Endothelial cell of umbilical vein (primary cell): Measurements from ENCODE around the gene OR4D1. TPM values are rescaled to one million over a fixed set of nuclear protein-coding genes. Genes with fewer than 3 reads are reported as not detected.

Experiments used
- BruUV-seq: library from RNA; stranded (reverse); fragments of 400-500 nt; replicated peaks from 2 replicates; lab custom pipeline; 2021; lab: Mats Ljungman, UMichigan
- CTCF ChIA-PET: fragments of 300-600, 350-600 bp; sonication (Branson Sonifier 250); formaldehyde crosslinking; loops from one replicate; lab custom pipeline; 2021; ENCODE audit warnings: antibody characterized with exemption, inconsistent platforms; lab: Charles Lee
- POLR2A ChIA-PET: fragments of 300-600, 350-600 bp; sonication (Branson Sonifier 250); formaldehyde crosslinking; loops from one replicate; lab custom pipeline; 2021; ENCODE audit warnings: antibody characterized with exemption, inconsistent platforms; lab: Charles Lee
- DNase-seq: peaks from one replicate; pipeline ENCODE4 v3.0.0-alpha.2; 2011; ENCODE audit warnings: low read depth, low spot score
- FAIRE-seq: peaks from 2 replicates; lab custom pipeline; 2011; peaks lifted over from hg19 to GRCh38; lab: Jason Lieb, UNC
- H2AFZ ChIP-seq: 2 replicates; pipeline ENCODE4 v1.6.0; 2012; ENCODE audit warnings: low read depth, low read length, control low read depth, inconsistent platforms
- H3K27ac ChIP-seq: 2 replicates; pipeline ENCODE4 v1.5.1; 2011; ENCODE audit warnings: low read depth, mild to moderate bottlenecking, control low read depth, low read length, moderate library complexity; ENCODE audit not compliant: insufficient read depth
- H3K27me3 ChIP-seq, 2 experiments: 2 replicates each; pipeline versions ENCODE4 v1.6.0 to v1.6.1; 2011; ENCODE audit warnings: low read length in 2 of 2, mixed read lengths in 1 of 2; ENCODE audit not compliant: control insufficient read depth in 2 of 2, insufficient read depth in 2 of 2
- H3K36me3 ChIP-seq, 2 experiments: 2 replicates in 1 of 2; 3 replicates in 1 of 2; pipeline ENCODE4 v1.5.1; 2011; ENCODE audit warnings: low read length in 2 of 2, mild to moderate bottlenecking in 1 of 2, moderate library complexity in 1 of 2; ENCODE audit not compliant: control insufficient read depth in 2 of 2, insufficient read depth in 2 of 2; ENCODE audit errors: extremely low read depth in 1 of 2
- H3K4me1 ChIP-seq: 3 replicates; pipeline ENCODE4 v1.5.1; 2011; ENCODE audit warnings: mild to moderate bottlenecking, low read length; ENCODE audit not compliant: control insufficient read depth, insufficient read depth; ENCODE audit errors: extremely low read depth
- H3K4me2 ChIP-seq: 2 replicates; pipeline ENCODE4 v1.6.1; 2011; ENCODE audit warnings: low read length, control low read depth, mixed read lengths; ENCODE audit not compliant: insufficient read depth
- H3K4me3 ChIP-seq, 3 experiments: fragments of 200-600 bp in 1 of 3; sonication (generic), shearing (Covaris generic) in 1 of 3; replicated peaks in 1 of 3; 2 replicates each; pipeline ENCODE4 v1.5.1; 2011 to 2016; ENCODE audit warnings: control low read depth in 3 of 3, low read length in 3 of 3, mild to moderate bottlenecking in 2 of 3, inconsistent platforms in 1 of 3, low read depth in 1 of 3, moderate library complexity in 1 of 3; ENCODE audit not compliant: insufficient read depth in 1 of 3
- H3K79me2 ChIP-seq: 2 replicates; pipeline ENCODE4 v1.6.0; 2012; ENCODE audit warnings: low read length, inconsistent platforms; ENCODE audit not compliant: control insufficient read depth, insufficient read depth
- H3K9ac ChIP-seq: replicated peaks from 2 replicates; pipeline ENCODE3; 2011; ENCODE audit warnings: low read length, control low read depth; ENCODE audit not compliant: insufficient read depth; ENCODE audit errors: extremely low read depth
- H3K9me1 ChIP-seq: replicated peaks from 3 replicates; pipeline ENCODE4 v1.6.0; 2011; ENCODE audit warnings: mild to moderate bottlenecking, low read length; ENCODE audit not compliant: control insufficient read depth, insufficient read depth; ENCODE audit errors: extremely low read depth
- H3K9me3 ChIP-seq: replicated peaks from 2 replicates; pipeline ENCODE4 v1.5.1; 2012; ENCODE audit warnings: low read length, inconsistent platforms; ENCODE audit not compliant: control insufficient read depth, insufficient read depth
- H4K20me1 ChIP-seq: replicated peaks from 2 replicates; pipeline ENCODE3; 2011; ENCODE audit warnings: mild to moderate bottlenecking, low read length; ENCODE audit not compliant: control insufficient read depth, insufficient read depth; ENCODE audit errors: extremely low read depth
- CTCF ChIP-seq, 2 donors: IDR thresholded peaks; 1 replicate in 1 of 2; 2 replicates in 1 of 2; pipeline ENCODE4 v1.5.1; 2011; ENCODE audit warnings: low read length in 2 of 2, mild to moderate bottlenecking in 2 of 2, moderate library complexity in 2 of 2, control low read depth in 1 of 2, inconsistent platforms in 1 of 2, low read depth in 1 of 2; ENCODE audit not compliant: insufficient read depth in 1 of 2; ENCODE audit errors: extremely low read depth in 1 of 2
- EZH2 ChIP-seq: IDR thresholded peaks from 2 replicates; pipeline ENCODE4 v1.6.1; 2012; ENCODE audit warnings: borderline replicate concordance, low read depth, mild to moderate bottlenecking, moderate library complexity, low read length, inconsistent platforms; ENCODE audit not compliant: severe bottlenecking
- FOS ChIP-seq: IDR thresholded peaks from 2 replicates; pipeline ENCODE4 v1.6.1; 2011; ENCODE audit warnings: mild to moderate bottlenecking, low read length, moderate library complexity, borderline replicate concordance; ENCODE audit not compliant: insufficient read depth
- GATA2 ChIP-seq: IDR thresholded peaks from 2 replicates; pipeline ENCODE4 v1.7.0; 2011; ENCODE audit warnings: low read depth, mild to moderate bottlenecking, moderate library complexity, mixed read lengths, low read length; ENCODE audit not compliant: insufficient read length, insufficient read depth
- JUN ChIP-seq: IDR thresholded peaks from 2 replicates; pipeline ENCODE4 v1.6.1; 2011; ENCODE audit warnings: borderline replicate concordance, low read depth; ENCODE audit not compliant: insufficient read length, insufficient read depth
- MAX ChIP-seq: IDR thresholded peaks from 2 replicates; pipeline ENCODE4 v1.6.1; 2011; ENCODE audit not compliant: insufficient read depth, insufficient read length
- MYC ChIP-seq: IDR thresholded peaks from one replicate; pipeline ENCODE4 v1.6.1; 2011; ENCODE audit warnings: mild to moderate bottlenecking, low read depth, low read length
- POLR2A ChIP-seq: IDR thresholded peaks from 2 replicates; pipeline ENCODE4 v1.6.1; 2012; ENCODE audit warnings: low read depth, mild to moderate bottlenecking, control low read depth, low read length
- POLR2AphosphoS5 ChIP-seq: IDR thresholded peaks from 2 replicates; pipeline ENCODE4 v1.6.1; 2012; ENCODE audit warnings: low read depth, mild to moderate bottlenecking, control low read depth, low read length, moderate library complexity; ENCODE audit not compliant: insufficient read depth
- dilution Hi-C: fragments of 300-500 bp; cut with MboI; formaldehyde crosslinking; loops from one replicate; pipeline ENCODE4 v1.15.0; 2019; ENCODE audit warnings: low sequenced_read_pairs; ENCODE audit not compliant: extremely low pct_ligation_motif_present
- intact Hi-C: fragments of 100-400 bp; cut with micrococcal nuclease; formaldehyde crosslinking; loops from one replicate; pipeline ENCODE4 v1.10.0; 2022
- polyA plus RNA-seq, 4 experiments: library from polyadenylated mRNA; depleted of rRNA in 3 of 4; stranded (reverse) in 3 of 4; unstranded in 1 of 4; fragments of >200 nt; gene quantifications; 2 replicates each; pipeline versions ENCODE4 v1.2.1 to v1.2.3, GENCODE V29; 2011 to 2012; ENCODE audit warnings: missing spikeins in 1 of 4
- total RNA-seq: library from RNA; stranded (reverse); gene quantifications from 2 replicates; pipeline ENCODE4 v1.2.3, GENCODE V29; 2021

The OR4D1 gene
- total and polyA plus RNA-seq, 2 donors (not counting 3 experiments of a cell fraction or from before 2014, with no cell fraction given): not detected

GRCh38 chr17:58161566-58161965, 13.4 kb downstream of the OR4D1 start:
- no peak overlapping the region for H3K9ac ChIP-seq
- no TSS peak for BruUV-seq
- no peaks in the 10 kb centered on the region for H3K36me3 ChIP-seq
- intact Hi-C loops: no loop called here
- dilution Hi-C loops: no loop called here
- ChIA-PET CTCF (no interaction called here), POLR2A (interaction anchor here (0.6 kb wide), 1 partner anchor 78 kb away, joined by 3 read pairs; no protein-coding TSS in a partner anchor)
- H4K20me1 ChIP-seq: no peaks in the 10 kb centered on the region
- no peaks in the 10 kb centered on the region for H3K9me1 ChIP-seq
- TF ChIP-seq MYC (no peak), MAX (no peak), GATA2 (no peak), CTCF (IDR thresholded peaks at IDR 0.05; ENCODE audit: extremely low read depth in 1 of 2, insufficient read depth in 1 of 2, low read depth in 1 of 2, low read length in 2 of 2) (no peak), JUN (no peak), POLR2A (no peak), POLR2AphosphoS5 (no peak), FOS (no peak), EZH2 (no peak)
- no peak overlapping the region for H3K4me3 ChIP-seq
- H3K27ac ChIP-seq: no peak overlapping the region
- no peaks in the 10 kb centered on the region for H3K79me2 ChIP-seq
- no peak for DNase-seq
- H3K4me1 ChIP-seq: no peaks in the 10 kb centered on the region
- H3K9me3 ChIP-seq: no peaks in the 10 kb centered on the region
- no peak overlapping the region for H3K4me2 ChIP-seq
- no peak overlapping the region for H2AFZ ChIP-seq
- H3K27me3 ChIP-seq: peaks cover 22 to 38% of the 10 kb centered on the region in 2 experiments
- FAIRE-seq: no peak
